Measurements from ENCODE around the gene ISM2.

Gene ISM2

GRCh38 chr14:77438596-77438995, 60.0 kb downstream of the ISM2 start:
- Histone ChIP-seq H3K27me3 (ENCODE audit: insufficient read depth, low read depth, severe bottlenecking) (no peaks in the 10 kb centered on the region), H3K27ac (no peak overlapping the region), H3K36me3 (peaks cover 12% of the 10 kb centered on the region), H3K9me3 (ENCODE audit: severe bottlenecking) (no peaks in the 10 kb centered on the region), H3K4me3 (ENCODE audit: low read depth, low read length) (no peak overlapping the region)
- TF ChIP-seq, protein P1, sequence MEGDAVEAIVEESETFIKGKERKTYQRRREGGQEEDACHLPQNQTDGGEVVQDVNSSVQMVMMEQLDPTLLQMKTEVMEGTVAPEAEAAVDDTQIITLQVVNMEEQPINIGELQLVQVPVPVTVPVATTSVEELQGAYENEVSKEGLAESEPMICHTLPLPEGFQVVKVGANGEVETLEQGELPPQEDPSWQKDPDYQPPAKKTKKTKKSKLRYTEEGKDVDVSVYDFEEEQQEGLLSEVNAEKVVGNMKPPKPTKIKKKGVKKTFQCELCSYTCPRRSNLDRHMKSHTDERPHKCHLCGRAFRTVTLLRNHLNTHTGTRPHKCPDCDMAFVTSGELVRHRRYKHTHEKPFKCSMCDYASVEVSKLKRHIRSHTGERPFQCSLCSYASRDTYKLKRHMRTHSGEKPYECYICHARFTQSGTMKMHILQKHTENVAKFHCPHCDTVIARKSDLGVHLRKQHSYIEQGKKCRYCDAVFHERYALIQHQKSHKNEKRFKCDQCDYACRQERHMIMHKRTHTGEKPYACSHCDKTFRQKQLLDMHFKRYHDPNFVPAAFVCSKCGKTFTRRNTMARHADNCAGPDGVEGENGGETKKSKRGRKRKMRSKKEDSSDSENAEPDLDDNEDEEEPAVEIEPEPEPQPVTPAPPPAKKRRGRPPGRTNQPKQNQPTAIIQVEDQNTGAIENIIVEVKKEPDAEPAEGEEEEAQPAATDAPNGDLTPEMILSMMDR (IDR thresholded peaks at IDR 0.05; ENCODE audit: low read depth, low read length), result no peak
- DNase-seq, result no peak

GRCh38 chr14:77436042-77436441, 62.6 kb downstream of the ISM2 start:
- peaks cover 12% of the 10 kb centered on the region for H3K36me3 ChIP-seq

GRCh38 chr14:77426396-77426795, 72.2 kb downstream of the ISM2 start:
- no peak for DNase-seq
- Histone ChIP-seq H3K4me3 (ENCODE audit: low read depth, low read length) (no peak overlapping the region), H3K9me3 (ENCODE audit: severe bottlenecking) (no peaks in the 10 kb centered on the region), H3K36me3 (peaks cover 9% of the 10 kb centered on the region), H3K27me3 (ENCODE audit: insufficient read depth, low read depth, severe bottlenecking) (no peaks in the 10 kb centered on the region), H3K27ac (no peak overlapping the region)
- TF ChIP-seq, protein P1 (IDR thresholded peaks at IDR 0.05; ENCODE audit: low read depth, low read length), result no peak

More at GRCh38 chr14:77436042-77436441, 62.6 kb downstream of the ISM2 start:
- Histone ChIP-seq H3K9me3 (ENCODE audit: severe bottlenecking) (no peaks in the 10 kb centered on the region), H3K4me3 (ENCODE audit: low read depth, low read length) (no peak overlapping the region), H3K27me3 (ENCODE audit: insufficient read depth, low read depth, severe bottlenecking) (no peaks in the 10 kb centered on the region), H3K27ac (no peak overlapping the region)
- TF ChIP-seq, protein P1 (IDR thresholded peaks at IDR 0.05; ENCODE audit: low read depth, low read length), result no peak
- DNase-seq, result no peak

DNA sequence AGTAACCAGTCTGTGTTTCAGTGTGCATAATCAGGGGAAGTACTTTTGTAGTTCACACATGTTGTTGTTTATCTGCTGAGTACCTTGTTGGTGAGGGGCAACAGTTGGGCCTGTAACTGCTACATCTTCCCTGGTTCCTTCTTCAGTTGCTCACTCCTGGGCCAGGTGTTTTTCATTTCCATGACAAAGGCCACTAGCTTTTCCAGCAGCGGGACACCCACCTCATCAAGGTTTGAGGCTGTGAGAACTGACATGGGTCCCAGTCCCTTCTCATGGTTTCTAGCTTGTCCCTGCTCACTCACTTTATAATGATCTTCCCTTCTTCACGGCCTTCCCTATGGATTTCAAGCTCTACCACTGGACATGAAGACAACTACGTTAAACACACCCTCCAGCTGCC, 73.8 kb downstream of the ISM2 start:
- peaks cover 9% of the 10 kb centered on the region for H3K36me3 ChIP-seq
- no peak overlapping the region for H3K4me3 ChIP-seq (ENCODE audit: low read depth, low read length)
- no peak for DNase-seq
- H3K9me3 ChIP-seq (ENCODE audit: severe bottlenecking), result no peaks in the 10 kb centered on the region
- H3K27ac ChIP-seq, result no peak overlapping the region
- H3K27me3 ChIP-seq (ENCODE audit: insufficient read depth, low read depth, severe bottlenecking), result no peaks in the 10 kb centered on the region
- TF ChIP-seq, protein P1 (IDR thresholded peaks at IDR 0.05; ENCODE audit: low read depth, low read length), result no peak

Measured in WERI-Rb-1 (cell line).